H54 (cell line): Measurements from ENCODE around the gene ZNRF1.
"Not testable (repeated sequence)": the region's sequence is repeated elsewhere in the genome, so short reads cannot be mapped to it uniquely, and the experiment has no call there.

Source experiments
- DNase-seq: peaks from one replicate; pipeline ENCODE4 v3.0.0; 2011; ENCODE audit warnings: low spot score, mixed read lengths; ENCODE audit not compliant: insufficient read length
- FAIRE-seq: peaks from 3 replicates; lab custom pipeline; 2011; peaks lifted over from hg19 to GRCh38; lab: Jason Lieb, UNC
- POLR2A ChIP-seq: IDR thresholded peaks from 2 replicates; pipeline ENCODE4 v1.6.1; 2011; ENCODE audit warnings: low read depth, mild to moderate bottlenecking, low read length

ZNRF1 gene

DNA sequence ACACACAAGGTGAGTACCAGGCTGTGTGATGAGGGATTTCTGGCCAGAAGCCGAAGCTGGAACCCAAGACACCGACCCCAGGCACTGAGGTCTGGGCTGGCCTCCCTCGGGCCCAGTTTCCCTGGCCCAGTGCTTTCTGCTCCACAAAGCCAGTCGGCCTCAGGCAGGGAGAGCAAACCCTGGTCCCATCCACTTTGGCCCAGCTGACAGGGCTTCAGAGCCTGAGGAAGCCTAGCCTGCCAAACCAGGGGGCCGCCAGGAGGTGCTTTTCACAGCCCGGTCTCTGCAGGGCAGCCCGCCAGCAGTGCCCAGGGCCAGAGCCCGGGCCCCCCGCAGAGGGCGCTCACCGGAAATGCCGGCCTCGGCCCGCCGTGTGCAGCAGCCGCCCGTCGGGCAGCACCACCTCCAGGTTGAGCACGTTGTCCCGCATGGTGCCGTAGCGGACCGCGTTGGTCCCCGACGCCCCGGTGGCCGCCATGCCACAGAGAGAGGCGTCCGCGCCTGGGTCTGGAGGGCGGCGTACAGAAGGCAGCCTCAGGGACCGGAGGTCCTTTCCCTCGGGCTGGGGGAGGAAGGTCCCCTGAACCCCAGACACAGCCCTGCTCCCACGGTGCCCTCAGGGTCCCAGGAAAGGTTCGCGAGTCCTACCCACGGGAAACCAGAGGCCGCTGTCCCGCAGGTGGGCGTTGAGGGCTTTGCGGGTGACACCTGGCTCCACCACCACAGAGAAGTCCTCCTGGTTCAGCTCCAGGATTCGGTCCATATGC is 115.5 kb downstream of the ZNRF1 start:
- no peak for TF ChIP-seq POLR2A
- FAIRE-seq (no peak), DNase-seq (no peak)

DNA sequence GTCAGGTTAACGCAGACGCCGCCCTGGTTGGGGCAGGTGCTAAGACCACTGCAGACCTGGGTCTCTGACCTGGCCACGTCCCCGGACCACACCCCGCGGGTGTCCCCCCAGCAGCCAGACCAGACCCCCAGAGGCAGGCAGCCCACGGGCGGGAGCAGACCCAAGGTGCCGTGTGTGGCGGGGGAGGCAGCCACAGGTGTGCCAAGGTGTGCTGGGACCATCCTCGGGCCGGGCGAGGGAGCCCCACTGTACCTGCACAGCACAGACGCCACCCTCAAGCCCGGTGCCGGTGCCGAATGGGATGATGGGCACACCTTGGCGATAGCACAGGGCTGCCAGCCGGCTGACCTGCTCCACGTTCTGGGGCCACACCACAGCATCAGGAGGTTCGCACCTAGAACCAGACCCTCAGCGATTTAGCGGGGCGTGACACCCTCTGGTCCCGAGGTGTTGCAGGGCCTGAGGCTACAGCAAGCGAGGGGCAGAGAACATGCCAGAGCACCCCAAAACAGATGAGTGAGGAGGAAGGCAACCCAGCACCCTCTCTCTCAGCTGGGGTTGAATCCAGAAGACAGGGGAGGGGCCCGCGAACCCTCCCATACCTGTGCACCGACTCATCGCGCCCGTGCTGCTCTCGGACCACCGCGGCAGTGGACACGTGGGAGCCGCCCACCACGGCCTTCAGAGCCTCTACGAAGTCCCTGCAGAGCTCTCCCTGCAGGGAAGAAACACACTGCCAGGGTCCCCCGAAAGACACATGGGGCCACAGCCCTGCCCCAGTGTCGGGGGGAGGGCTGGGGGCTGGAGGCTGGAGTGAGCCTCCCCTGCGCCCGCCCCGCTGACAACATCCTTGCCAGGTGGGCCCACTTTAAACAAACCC is 116.4 kb downstream of the ZNRF1 start:
- no peak for TF ChIP-seq POLR2A
- DNase-seq (no peak), FAIRE-seq (no peak)

DNA sequence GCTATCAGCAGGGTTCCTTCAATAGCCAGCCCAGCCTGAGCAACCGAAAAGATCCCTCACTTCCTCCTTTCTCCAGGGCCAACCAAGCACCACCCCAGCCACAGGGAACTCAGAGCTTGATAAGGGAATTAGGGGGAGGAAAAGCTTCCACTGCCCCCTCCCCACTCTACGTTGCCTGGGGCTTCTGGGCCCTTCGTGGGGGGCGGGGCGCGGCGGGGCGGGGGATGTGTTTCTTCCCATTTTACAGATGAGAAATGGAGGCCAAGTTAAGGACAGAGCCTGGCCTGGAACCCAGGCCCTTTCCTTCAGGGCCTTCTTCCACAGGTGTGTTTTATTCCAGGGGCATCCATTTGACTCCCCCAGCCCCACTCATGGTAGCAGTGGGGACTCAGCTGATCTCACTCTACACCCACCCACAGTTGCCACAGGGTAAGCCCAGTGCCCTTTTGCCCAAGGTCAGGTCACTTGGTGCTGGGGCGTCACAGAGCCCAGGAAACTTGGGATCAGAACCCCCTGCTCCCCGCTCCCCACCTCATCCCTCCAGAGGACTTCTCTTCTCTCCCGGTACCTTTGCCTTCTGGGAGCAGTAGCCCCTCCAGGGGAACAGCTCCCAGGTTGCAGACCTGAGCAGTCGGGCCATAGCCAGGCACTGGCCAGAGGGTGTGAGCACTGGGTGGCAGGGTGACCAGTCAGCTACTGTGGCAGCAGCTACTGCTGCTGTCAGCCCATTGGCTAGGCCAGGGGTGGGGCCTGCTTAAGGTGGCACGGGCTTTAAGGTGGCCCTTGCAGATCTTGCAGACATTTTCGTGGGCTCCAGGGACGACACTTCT is 117.5 kb downstream of the ZNRF1 start, which contains the start of gene LDHD:
TSS of gene LDHD (minus strand) at position 700 of the 830 bp plus-strand sequence. CDS start at position 640, 60 bp downstream.
- DNase-seq (peak; percentile 94), FAIRE-seq (peak; percentile 90)
- TF ChIP-seq POLR2A = no peak; the same call in 1 of the 2 replicates

DNA sequence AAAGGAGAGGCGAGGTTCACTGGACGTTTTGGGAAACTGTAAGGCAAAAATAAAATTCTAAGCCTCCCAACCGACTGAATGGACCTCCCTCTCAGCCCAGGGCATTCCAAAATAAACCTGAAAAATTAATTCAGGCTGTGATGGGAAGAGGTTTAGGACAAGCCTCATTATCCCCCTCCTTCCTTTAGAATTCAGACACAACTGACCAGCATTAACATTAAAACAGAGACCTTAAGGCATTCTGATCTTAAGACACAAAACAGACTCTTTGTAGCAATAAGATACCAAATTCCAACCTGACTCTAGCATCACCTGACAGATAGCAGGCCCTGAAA is 118.1 kb downstream of the ZNRF1 start:
- DNase-seq = no peak
- TF ChIP-seq POLR2A = no peak
- no peak for FAIRE-seq

DNA sequence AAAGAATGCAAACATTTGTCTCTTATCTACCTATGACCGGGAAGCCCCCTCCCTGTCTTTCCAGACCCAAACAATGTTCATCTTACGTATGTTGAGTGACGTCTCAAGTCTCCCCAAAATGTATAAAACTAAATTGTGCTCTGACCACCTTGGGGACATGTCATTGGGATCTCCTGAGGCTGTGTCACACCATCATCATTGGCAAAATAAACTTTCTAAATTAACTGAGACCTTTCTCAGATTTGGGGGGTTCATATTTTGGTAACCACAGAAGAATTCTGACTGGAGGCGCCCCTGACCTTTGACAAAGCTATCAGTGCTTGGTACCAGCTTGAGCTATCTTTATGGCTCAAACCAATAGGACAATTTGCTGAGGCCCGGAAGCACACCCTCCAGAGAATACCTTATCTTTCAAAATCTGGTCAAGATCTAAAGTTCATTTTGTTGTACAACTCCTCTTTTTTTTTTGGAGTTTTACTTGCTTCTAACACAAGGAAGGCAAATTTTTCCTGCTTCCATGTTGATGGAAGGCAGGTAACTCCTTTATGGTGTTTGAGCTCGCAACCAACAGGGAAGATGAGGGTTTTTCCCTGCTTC is 120.2 kb downstream of the ZNRF1 start:
- DNase-seq = no peak
- TF ChIP-seq POLR2A = no peak
- no peak for FAIRE-seq

DNA sequence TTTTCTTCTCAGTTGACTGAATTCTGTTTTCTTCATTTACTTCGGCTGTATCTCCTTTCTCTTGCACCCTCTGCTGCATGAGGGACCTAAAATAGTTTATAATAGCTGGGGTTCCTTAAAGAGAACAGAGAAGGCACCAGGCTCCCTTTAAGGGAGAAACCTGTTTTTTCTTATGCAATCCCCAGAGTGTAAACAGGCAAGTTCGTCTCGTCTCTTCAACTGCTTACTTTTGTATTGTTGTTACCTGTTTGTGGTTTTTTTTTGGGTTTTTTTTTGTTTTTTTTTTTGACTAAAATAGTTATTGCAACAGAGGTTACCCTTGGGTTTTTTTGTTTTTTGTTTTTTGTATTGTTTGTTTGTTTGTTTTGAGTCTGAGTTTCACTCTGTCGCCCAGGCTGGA is 121.4 kb downstream of the ZNRF1 start:
- DNase-seq (no peak), FAIRE-seq (no peak)
- no peak for TF ChIP-seq POLR2A

DNA sequence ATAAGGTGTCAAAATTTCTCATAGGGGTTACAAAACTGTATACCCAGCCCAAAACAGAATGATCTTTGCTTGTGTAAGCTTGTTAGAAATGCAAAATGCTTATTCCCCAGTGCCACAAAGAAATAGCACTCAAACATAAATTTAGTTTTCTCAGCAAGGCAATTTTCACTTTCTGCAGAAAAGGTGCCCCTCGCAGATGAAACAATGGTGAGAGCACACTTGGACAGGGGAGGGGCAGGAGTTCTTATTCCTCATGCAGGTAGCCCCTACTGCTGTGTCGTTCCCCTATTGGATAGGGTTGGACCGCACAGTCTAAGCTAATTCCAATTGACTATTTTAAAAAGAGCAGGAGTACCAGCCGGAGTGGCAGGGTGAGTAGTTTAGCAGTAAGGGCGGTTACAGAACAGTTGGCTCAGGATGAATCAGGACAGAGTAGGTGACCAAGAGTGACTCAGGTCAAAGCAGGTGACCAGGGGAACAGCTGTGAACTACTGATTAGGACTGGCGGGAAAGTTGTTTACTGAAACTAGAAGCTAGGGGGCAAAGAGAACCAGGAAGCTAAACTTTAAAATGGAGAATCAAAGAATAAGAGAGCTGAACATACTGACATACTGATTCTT is 123.2 kb downstream of the ZNRF1 start:
- FAIRE-seq (no peak), DNase-seq (no peak)
- no peak for TF ChIP-seq POLR2A

DNA sequence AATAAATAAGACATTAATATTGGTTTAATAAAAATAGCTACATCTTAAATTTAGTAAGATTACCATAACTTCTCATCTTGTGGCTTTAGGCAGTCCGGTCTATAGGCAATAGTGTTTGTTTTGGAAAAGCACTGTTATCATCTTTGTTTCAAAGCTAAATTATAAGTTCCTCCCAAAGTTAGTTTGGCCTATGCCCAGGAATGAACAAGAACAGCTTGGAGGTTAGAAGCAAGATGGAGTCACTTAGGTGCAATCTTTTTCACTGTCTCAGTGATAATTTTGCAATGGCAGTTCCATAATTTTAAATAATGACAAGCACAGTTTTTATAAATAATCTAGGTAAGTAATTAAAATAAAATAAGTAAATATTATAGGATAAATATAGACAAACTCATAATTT is 123.8 kb downstream of the ZNRF1 start:
- FAIRE-seq = no peak
- DNase-seq = no peak
- no peak for TF ChIP-seq POLR2A

DNA sequence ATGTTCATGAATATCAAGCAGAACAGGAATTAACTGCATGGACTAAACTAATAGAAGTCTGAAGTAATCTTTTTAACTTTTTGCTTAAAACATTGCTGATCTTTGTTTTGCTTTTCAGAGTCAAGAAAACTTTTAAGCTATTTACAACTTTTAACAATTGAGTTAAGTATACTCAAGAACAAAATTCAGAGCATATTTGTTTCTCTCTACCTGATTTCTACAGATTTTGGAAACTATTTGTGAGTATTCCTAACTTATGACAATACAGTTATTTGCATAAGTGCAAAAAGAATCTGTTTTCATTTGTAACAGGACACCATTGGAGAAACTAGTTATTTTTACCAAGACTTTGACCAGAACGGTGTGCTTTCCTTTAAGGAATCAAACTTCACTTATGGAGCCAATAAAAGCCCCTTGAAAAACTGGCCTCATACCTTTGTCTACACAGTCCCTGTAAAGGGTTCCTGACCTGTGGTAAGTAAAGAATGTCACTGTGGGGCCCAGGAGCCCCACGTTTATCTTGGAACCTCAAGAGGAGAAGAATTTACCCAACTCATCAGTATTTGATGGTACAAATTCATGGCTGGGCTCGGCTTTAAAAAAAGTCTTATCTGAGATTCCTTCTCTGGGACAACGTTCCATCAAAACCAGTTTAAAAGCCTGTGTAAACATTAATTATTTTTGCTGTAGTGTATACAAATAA is 129.0 kb downstream of the ZNRF1 start:
- no peak for TF ChIP-seq POLR2A
- FAIRE-seq (no peak), DNase-seq (no peak)

DNA sequence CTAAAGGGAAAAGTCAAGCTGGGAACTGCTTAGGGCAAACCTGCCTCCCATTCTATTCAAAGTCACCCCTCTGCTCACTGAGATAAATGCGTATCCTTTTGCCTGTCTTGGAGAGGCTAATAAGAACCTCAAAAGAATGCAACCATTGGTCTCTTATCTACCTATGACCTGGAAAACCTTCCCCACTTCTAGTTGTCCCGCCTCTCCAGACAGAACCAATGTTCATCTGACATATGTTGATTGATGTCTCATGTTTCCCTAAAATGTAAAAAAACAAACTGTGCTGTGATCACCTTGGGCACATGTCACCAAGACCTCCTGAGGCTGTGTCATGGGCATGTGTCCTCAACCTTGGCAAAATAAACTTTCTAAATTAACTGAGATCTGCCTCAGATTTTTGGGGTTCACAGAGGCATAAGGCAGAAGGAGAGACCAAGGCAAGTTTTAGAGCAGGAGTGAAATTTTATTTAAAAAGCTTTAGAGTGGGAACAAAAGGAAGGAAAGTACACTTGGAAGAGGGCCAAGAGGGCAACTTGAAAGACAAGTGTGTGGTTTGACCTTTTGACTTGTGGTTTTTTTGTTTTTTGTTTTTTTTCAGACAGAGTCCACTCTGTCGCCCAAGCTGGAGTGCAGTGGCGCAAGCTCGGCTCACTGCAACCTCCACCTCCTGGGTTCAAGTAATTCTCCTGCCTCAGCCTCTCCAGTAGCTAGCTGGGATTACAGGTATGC is 130.8 kb downstream of the ZNRF1 start:
- not testable (repeated sequence) for FAIRE-seq, DNase-seq

DNA sequence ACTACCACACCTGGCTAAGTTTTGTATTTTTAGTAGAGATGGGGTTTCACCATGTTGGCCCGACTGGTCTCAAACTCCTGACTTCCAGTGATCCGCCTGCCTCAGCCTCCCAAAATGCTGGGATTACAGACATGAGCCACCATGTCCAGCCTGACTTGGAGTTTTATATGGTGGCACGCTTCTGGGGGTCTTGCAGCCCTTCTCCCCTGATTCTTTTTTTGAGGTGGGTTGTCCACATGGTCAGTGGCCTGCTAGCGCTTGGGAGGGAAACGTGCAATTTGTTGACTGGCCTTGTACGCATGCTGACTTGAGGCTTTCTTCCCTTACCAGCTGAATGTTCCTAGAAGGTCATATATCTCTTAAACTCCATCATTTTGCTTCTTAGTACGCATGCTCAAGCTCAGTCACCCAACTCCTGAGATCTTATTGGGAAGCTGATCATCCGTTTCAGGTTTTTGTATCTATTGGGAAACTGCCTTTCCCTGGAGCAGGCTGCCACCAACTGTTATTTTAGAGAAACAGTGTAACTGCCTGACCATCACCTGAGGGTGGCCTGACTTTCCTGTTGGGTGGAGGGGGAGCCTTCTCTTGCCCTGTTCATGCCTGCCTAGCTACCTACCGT is 131.4 kb downstream of the ZNRF1 start:
- FAIRE-seq (no peak), DNase-seq (no peak)
- no peak for TF ChIP-seq POLR2A
